Measurements from ENCODE around the gene SRR.
"Not testable (repeated sequence)": the region's sequence is repeated elsewhere in the genome, so short reads cannot be mapped to it uniquely, and the experiment has no call there.

The SRR gene

GRCh38 chr17:2289878-2290478 lies 13.8 kb upstream of the SRR start:
- no peak for DNase-seq (ENCODE audit: low spot score)

GRCh38 chr17:2292100-2292499 lies 11.7 kb upstream of the SRR start:
- DNase-seq (ENCODE audit: low spot score), result no peak

- no peak for DNase-seq (ENCODE audit: low spot score)
These were observed 8.2 kb upstream of the SRR start for GRCh38 chr17:2295575-2295974.

GRCh38 chr17:2297023-2297422 lies 6.7 kb upstream of the SRR start:
- DNase-seq (ENCODE audit: low spot score), result no peak

GRCh38 chr17:2299136-2299535 lies 4.6 kb upstream of the SRR start:
- no peak for DNase-seq (ENCODE audit: low spot score)

- no peak for DNase-seq (ENCODE audit: low spot score)
These were observed 4.0 kb upstream of the SRR start for GRCh38 chr17:2299756-2300155.

- DNase-seq (ENCODE audit: low spot score), result no peak
These were observed 959 bp upstream of the SRR start for GRCh38 chr17:2302778-2303203.

GRCh38 chr17:2304931-2305330 lies 1.2 kb downstream of the SRR start:
- no peak for DNase-seq (ENCODE audit: low spot score)

GRCh38 chr17:2309338-2310154 lies 5.8 kb downstream of the SRR start:
- no peak for DNase-seq (ENCODE audit: low spot score)

GRCh38 chr17:2312736-2313135 lies 9.0 kb downstream of the SRR start:
- DNase-seq (ENCODE audit: low spot score), result no peak

- DNase-seq (ENCODE audit: low spot score), result not testable (repeated sequence)
These were observed 13.1 kb downstream of the SRR start for GRCh38 chr17:2316916-2317205.

GRCh38 chr17:2317796-2318195 lies 14.0 kb downstream of the SRR start:
- no peak for DNase-seq (ENCODE audit: low spot score)

- DNase-seq (ENCODE audit: low spot score), result no peak
These were observed 15.3 kb downstream of the SRR start for GRCh38 chr17:2319051-2319450.

- DNase-seq (ENCODE audit: low spot score), result no peak
These were observed 17.6 kb downstream of the SRR start for GRCh38 chr17:2321399-2321798.

GRCh38 chr17:2323629-2324314 lies 20.0 kb downstream of the SRR start:
- no peak for DNase-seq (ENCODE audit: low spot score)

- DNase-seq (ENCODE audit: low spot score), result no peak
These were observed 27.6 kb downstream of the SRR start for GRCh38 chr17:2331303-2331702.

GRCh38 chr17:2335726-2336214 lies 32.0 kb downstream of the SRR start:
- DNase-seq (ENCODE audit: low spot score), result no peak

- peak; percentile 83 for DNase-seq (ENCODE audit: low spot score)
These were observed 32.6 kb downstream of the SRR start, which contains the start of gene TSR1 for GRCh38 chr17:2336215-2336851. Gene TSR1 (minus strand): TSS chr17:2336457. CDS start chr17:2336427, 30 bp downstream.

GRCh38 chr17:2336852-2337543 lies 33.2 kb downstream of the SRR start, which contains the start of gene SGSM2:
Gene SGSM2 (plus strand): TSS chr17:2337501. CDS start chr17:2337689, 188 bp downstream.
- no peak for DNase-seq (ENCODE audit: low spot score)

GRCh38 chr17:2337544-2338314 lies 34.0 kb downstream of the SRR start:
- no peak for DNase-seq (ENCODE audit: low spot score)

GRCh38 chr17:2338315-2338657 lies 34.5 kb downstream of the SRR start:
- DNase-seq (ENCODE audit: low spot score), result no peak

Measured in hematopoietic multipotent progenitor cell treated with erythropoietin and hydrocortisone succinate and interleukin-3 and kit ligand, for 17 days (in vitro differentiated cells).